Middle frontal gyrus (tissue), 1 donor: ENCODE data around the gene AMZ1.
"Not testable (repeated sequence)": the region's sequence is repeated elsewhere in the genome, so short reads cannot be mapped to it uniquely, and the experiment has no call there.

ENCODE experiments used
- DNase-seq: peaks from one replicate; pipeline ENCODE4 v3.0.0-alpha.2; 2015; ENCODE audit warnings: low spot score; ENCODE audit errors: extremely low spot score

The AMZ1 gene

GRCh38 chr7:2710286-2710655 lies 22.3 kb downstream of the AMZ1 start:
- DNase-seq, result no peak

GRCh38 chr7:2710901-2711551 lies 23.0 kb downstream of the AMZ1 start:
- no peak for DNase-seq

- DNase-seq, result no peak
These were observed 24.1 kb downstream of the AMZ1 start for GRCh38 chr7:2711895-2712675.

- no peak for DNase-seq
These were observed 25.4 kb downstream of the AMZ1 start for GRCh38 chr7:2713370-2713769.

- DNase-seq, result no peak
These were observed 26.0 kb downstream of the AMZ1 start for GRCh38 chr7:2713978-2714377.

- no peak for DNase-seq
These were observed 26.6 kb downstream of the AMZ1 start for GRCh38 chr7:2714636-2715035.

GRCh38 chr7:2715341-2716231 lies 27.6 kb downstream of the AMZ1 start:
- no peak for DNase-seq

- DNase-seq, result no peak
These were observed 28.5 kb downstream of the AMZ1 start for GRCh38 chr7:2716488-2716887.

- DNase-seq, result no peak
These were observed 28.9 kb downstream of the AMZ1 start for GRCh38 chr7:2716906-2717292.

- DNase-seq, result no peak
These were observed 29.6 kb downstream of the AMZ1 start for GRCh38 chr7:2717293-2718261.

- DNase-seq, result no peak
These were observed 30.4 kb downstream of the AMZ1 start for GRCh38 chr7:2718296-2718965.

- no peak for DNase-seq
These were observed 31.0 kb downstream of the AMZ1 start for GRCh38 chr7:2719007-2719406.

- DNase-seq, result no peak
These were observed 32.0 kb downstream of the AMZ1 start for GRCh38 chr7:2720024-2720423.

GRCh38 chr7:2721842-2722241 lies 33.8 kb downstream of the AMZ1 start:
- no peak for DNase-seq

- DNase-seq, result no peak
These were observed 34.6 kb downstream of the AMZ1 start for GRCh38 chr7:2722591-2722990.

- DNase-seq, result no peak
These were observed 35.3 kb downstream of the AMZ1 start for GRCh38 chr7:2723138-2723850.

- DNase-seq, result not testable (repeated sequence)
These were observed 36.0 kb downstream of the AMZ1 start for GRCh38 chr7:2724036-2724435.

GRCh38 chr7:2724453-2725177 lies 36.6 kb downstream of the AMZ1 start:
- no peak for DNase-seq
